Heart left ventricle (tissue), 13 donors: ENCODE measurements around the gene PRPF8.
"Not testable (repeated sequence)": the region's sequence is repeated elsewhere in the genome, so short reads cannot be mapped to it uniquely, and the experiment has no call there.

Source experiments
- POLR2A ChIP-seq, 2 donors: fragments of 450-650 bp; IDR thresholded peaks; one replicate each; pipeline ENCODE4 v1.6.1; 2017; ENCODE audit warnings: antibody characterized with exemption in 2 of 2, mild to moderate bottlenecking in 2 of 2, moderate library complexity in 2 of 2
- TF ChIP-seq, protein P1 (sequence below), 12 donors: fragments of 200-600 bp; sonication (generic) in 4 of 12; IDR thresholded peaks; one replicate each; pipeline versions ENCODE4 v1.5.0 to v1.8.0; 2018 to 2022; ENCODE audit warnings: antibody characterized with exemption in 12 of 12, mild to moderate bottlenecking in 5 of 12
- donor health status: ischemic (EF 13 %, LVEDD 7.1; RV severe dilation, severe dysfunction).
- donor health status: DM: no; HTN: yes; CAD: no.
- donor health status: DM: no; HTN: no; CAD: no.
- donor health status: ischemic (EF 25% LVEDD 6.9; RV normal size, moderate dysfunction).
- donor health status: ischemic (EF 25% LVEDD 5.7; RV mildly dilated, moderate dysfunction).
- donor health status: ischemic (EF 35%, LVEDD 5.7; RV mildly dilated, moderate dysfunction).
- donor health status: nonischemic (EF 11% LVEDD 7.7; RV severe dilation, severe dysfunction).
- donor health status: DM: yes; HTN: yes; CAD: no.
- donor health status: PGD.
- donor health status: ischemic (EF 29% LVEDD 5.4; RV normal size, mild dysfunction).
- donor health status: nonischemic (EF 23%, LVEDD 6.1; RV moderate dilation, normal function).

DNA sequence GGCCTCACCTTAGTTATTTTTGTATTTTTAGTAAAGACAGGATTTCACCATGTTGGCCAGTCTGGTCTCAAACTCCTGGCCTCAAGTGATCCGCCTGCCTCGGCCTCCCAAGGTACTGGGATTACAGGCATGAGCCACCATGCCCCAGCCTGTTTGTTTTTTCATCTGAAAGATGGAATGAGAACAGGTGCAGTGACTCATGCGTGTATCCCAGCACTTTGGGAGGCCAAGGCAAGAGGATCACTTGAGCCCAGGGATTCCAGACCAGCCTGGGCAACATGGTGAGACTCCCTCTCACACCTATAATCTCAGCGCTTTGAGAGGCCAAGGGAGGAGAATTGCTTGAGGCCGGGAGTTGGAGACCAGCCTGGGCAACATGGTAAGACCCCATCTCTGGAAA, 15.2 kb upstream of the PRPF8 start:
- TF ChIP-seq, protein P1, sequence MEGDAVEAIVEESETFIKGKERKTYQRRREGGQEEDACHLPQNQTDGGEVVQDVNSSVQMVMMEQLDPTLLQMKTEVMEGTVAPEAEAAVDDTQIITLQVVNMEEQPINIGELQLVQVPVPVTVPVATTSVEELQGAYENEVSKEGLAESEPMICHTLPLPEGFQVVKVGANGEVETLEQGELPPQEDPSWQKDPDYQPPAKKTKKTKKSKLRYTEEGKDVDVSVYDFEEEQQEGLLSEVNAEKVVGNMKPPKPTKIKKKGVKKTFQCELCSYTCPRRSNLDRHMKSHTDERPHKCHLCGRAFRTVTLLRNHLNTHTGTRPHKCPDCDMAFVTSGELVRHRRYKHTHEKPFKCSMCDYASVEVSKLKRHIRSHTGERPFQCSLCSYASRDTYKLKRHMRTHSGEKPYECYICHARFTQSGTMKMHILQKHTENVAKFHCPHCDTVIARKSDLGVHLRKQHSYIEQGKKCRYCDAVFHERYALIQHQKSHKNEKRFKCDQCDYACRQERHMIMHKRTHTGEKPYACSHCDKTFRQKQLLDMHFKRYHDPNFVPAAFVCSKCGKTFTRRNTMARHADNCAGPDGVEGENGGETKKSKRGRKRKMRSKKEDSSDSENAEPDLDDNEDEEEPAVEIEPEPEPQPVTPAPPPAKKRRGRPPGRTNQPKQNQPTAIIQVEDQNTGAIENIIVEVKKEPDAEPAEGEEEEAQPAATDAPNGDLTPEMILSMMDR (IDR thresholded peaks at IDR 0.05): not testable (repeated sequence)
- TF ChIP-seq POLR2A (IDR thresholded peaks at IDR 0.05): not testable (repeated sequence)
